Esophagus (tissue), 2 donors: ENCODE measurements around the gene SRSF2. TPM values are rescaled to one million over a fixed set of nuclear protein-coding genes. Genes with fewer than 3 reads are reported as not detected.
A peak's percentile ranks its signal among the peaks of the same experiment; 100 is the strongest.
"Not testable (repeated sequence)": the region's sequence is repeated elsewhere in the genome, so short reads cannot be mapped to it uniquely, and the experiment has no call there.

Experiments used
- H3K27ac ChIP-seq, 2 donors: one replicate each; pipeline ENCODE4 v1.5.1; 2013; ENCODE audit warnings: low read depth in 2 of 2, mild to moderate bottlenecking in 2 of 2, inconsistent platforms in 1 of 2, low read length in 1 of 2, moderate library complexity in 1 of 2
- H3K27me3 ChIP-seq, 2 donors: one replicate each; pipeline ENCODE4 v1.6.1; 2013; ENCODE audit warnings: low read length in 2 of 2, control low read depth in 1 of 2, mild to moderate bottlenecking in 1 of 2; ENCODE audit not compliant: insufficient read depth in 2 of 2, control insufficient read depth in 1 of 2
- H3K36me3 ChIP-seq, 2 donors: one replicate each; pipeline ENCODE4 v1.6.1; 2013; ENCODE audit warnings: low read length in 1 of 2; ENCODE audit not compliant: control insufficient read depth in 2 of 2, insufficient read depth in 2 of 2
- H3K4me1 ChIP-seq, 2 donors: one replicate each; pipeline ENCODE4 v1.6.1; 2013; ENCODE audit warnings: low read length in 1 of 2; ENCODE audit not compliant: control insufficient read depth in 2 of 2, insufficient read depth in 2 of 2
- H3K4me3 ChIP-seq, 2 donors: one replicate each; pipeline ENCODE4 v1.5.1; 2013; ENCODE audit warnings: low read length in 2 of 2, mild to moderate bottlenecking in 2 of 2, low read depth in 1 of 2, moderate library complexity in 1 of 2
- H3K9me3 ChIP-seq, 2 donors: one replicate each; pipeline ENCODE4 v1.6.1; 2013; ENCODE audit warnings: mild to moderate bottlenecking in 2 of 2, low read depth in 1 of 2, low read length in 1 of 2, moderate library complexity in 1 of 2; ENCODE audit not compliant: control insufficient read depth in 2 of 2, insufficient read depth in 1 of 2
- WGBS, 2 donors: extraction: QIAGEN DNeasy Blood & Tissue Kit; methylation state at CpG; one replicate each; pipeline ENCODE4 v1.1.7; 2013; 5-methylcytosine and 5-hydroxymethylcytosine counted together
- polyA plus RNA-seq, 2 donors: library from polyadenylated mRNA; stranded (reverse); fragments of 200-250 nt; gene quantifications; one replicate each; pipeline ENCODE4 v1.2.3, GENCODE V29; 2013
- donor health status: healthy with polysubstance abuse.
- donor health status: Bipolar disorder and iron deficiency.

Gene SRSF2
- polyA plus RNA-seq, 2 donors = 152 to 242 TPM

DNA sequence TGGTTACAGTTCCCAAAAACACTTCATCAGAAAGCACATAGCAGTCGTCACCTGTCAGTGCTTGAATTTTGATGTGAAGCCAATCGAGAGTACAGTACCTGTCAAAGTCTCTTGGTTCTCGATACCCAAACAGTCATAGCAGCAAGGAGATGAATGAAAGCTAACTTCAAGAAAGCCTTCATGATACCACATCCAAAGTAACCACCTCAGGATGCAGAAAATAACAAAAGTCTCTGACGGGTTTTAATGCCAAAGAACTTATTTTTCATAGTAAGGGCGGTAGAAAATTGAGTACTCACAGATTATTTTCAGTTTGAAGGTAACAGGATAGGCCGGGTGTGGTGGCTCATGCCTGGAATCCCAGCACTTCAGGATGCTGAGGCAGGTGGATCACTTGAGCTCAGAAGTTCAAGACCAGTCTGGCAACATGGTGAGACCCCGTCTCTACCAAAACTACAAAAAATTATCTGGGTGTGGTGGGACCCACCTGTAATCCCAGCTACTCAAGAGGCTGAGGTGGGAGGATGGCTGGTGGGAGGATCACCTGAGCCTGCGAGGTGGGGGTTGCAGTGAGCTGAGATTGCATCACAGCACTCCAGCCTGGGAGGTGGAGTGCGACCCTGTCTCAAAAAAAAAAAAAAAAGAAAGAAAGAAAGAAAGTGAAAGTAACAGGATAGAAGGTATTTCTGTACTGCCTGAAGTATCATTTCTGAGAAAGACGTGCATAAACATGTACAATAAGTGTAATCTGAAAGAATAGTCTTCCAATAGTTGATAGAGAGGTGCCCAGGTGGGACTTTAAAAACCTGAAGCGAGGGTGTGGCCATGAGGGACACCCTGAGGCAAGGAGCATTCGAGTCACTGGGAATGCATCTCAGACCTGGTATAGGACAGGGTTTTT lies 16.2 kb upstream of the SRSF2 start:
- H3K4me3 ChIP-seq = peak overlapping the region in 1 of 2 donors; percentile 26

DNA sequence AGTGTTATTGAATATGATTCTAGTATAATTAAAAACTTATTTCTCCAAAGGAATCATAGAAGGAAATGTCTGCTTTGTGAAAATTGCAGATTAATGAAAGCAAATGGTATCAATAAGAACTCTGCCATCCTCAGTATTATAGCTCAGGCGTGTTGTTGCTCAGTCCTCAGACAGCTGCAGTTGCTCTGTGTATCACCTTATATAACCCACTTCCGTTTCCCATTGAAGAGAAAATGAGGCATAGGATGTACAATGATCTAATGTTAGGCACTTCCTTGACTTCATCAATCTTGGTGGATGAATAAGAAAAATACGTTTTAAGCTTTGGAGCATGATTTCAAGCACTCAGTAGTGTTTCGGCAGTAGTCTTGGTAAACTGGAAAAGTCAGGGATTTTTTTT lies 14.9 kb upstream of the SRSF2 start:
- no peaks in the 10 kb centered on the region for H3K4me1 ChIP-seq
- H3K4me3 ChIP-seq = no peak overlapping the region
- no peaks in the 10 kb centered on the region for H3K27me3 ChIP-seq
- no peaks in the 10 kb centered on the region for H3K36me3 ChIP-seq
- H3K27ac ChIP-seq = peak overlapping the region in 1 of 2 donors; percentile 76
- WGBS, 2 donors = 66 to 75% methylated on average over 4 of the region's 4 CpGs
- no peaks in the 10 kb centered on the region for H3K9me3 ChIP-seq

More for the DNA sequence above, 16.2 kb upstream of the SRSF2 start:
- no peaks in the 10 kb centered on the region for H3K27me3 ChIP-seq
- H3K9me3 ChIP-seq = no peaks in the 10 kb centered on the region
- WGBS, 2 donors = 47 to 59% methylated on average over 12 of the region's 12 CpGs
- H3K27ac ChIP-seq = peak overlapping the region; percentile 49 to 87
- H3K4me1 ChIP-seq = no peaks in the 10 kb centered on the region
- H3K36me3 ChIP-seq = no peaks in the 10 kb centered on the region

DNA sequence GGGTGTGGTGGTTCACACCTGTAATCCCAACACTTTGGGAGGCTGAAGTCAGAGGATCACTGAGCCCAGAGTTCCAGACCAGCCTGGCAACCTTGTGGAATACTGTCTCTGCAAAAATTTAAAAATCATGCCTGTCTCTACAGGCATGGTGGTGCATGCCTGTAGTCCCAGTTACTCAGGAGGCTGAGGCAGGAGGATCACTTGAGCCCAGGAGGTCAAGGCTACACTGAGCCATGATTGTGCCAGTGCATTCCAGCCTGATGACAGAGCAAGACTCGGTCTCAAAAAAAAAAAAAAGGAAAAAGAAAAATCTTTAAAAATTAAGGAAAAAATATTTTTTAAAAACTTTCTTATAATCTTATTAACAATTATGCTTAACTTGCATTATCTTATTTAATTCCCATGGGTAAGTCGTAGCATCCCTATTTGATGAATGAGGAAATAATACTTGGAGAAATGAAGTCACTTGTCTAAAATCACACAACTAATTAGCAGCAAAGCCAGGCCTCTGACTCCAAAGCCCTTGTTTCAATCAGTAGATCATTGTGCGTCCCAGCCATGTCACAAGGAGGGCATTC lies 14.4 kb upstream of the SRSF2 start:
- no peak overlapping the region for H3K27ac ChIP-seq
- H3K9me3 ChIP-seq = no peaks in the 10 kb centered on the region
- 89 to 93% methylated on average over 3 of the region's 3 CpGs for WGBS, 2 donors
- H3K36me3 ChIP-seq = no peaks in the 10 kb centered on the region
- no peaks in the 10 kb centered on the region for H3K4me1 ChIP-seq
- no peaks in the 10 kb centered on the region for H3K27me3 ChIP-seq
- no peak overlapping the region for H3K4me3 ChIP-seq

DNA sequence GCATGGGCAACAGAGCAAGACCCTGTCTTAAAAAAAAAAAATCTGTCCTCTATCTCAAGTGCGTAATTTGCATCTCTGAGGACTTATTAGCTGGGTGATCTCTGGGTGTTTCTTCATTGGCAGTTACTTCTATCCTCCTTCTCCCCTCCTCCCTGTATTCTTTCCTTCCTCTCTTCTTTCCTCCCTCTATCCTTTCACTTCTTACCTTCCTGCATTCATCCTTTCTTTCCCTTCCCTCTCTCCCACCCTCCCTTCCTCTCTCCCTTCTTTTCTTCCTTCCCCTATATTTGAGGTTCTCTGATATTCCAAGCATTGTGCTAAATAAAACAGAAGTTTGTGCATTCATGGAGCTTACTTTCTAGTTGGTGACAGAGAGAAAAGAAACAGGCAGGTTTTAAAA lies 11.5 kb upstream of the SRSF2 start:
- H3K27me3 ChIP-seq = no peaks in the 10 kb centered on the region
- no peaks in the 10 kb centered on the region for H3K4me1 ChIP-seq
- H3K36me3 ChIP-seq = peaks cover 4 to 6% of the 10 kb centered on the region in 2 donors
- WGBS, 2 donors = 100% methylated on average over 1 of the region's 1 CpG
- no peak overlapping the region for H3K27ac ChIP-seq
- H3K9me3 ChIP-seq = no peaks in the 10 kb centered on the region
- no peak overlapping the region for H3K4me3 ChIP-seq

DNA sequence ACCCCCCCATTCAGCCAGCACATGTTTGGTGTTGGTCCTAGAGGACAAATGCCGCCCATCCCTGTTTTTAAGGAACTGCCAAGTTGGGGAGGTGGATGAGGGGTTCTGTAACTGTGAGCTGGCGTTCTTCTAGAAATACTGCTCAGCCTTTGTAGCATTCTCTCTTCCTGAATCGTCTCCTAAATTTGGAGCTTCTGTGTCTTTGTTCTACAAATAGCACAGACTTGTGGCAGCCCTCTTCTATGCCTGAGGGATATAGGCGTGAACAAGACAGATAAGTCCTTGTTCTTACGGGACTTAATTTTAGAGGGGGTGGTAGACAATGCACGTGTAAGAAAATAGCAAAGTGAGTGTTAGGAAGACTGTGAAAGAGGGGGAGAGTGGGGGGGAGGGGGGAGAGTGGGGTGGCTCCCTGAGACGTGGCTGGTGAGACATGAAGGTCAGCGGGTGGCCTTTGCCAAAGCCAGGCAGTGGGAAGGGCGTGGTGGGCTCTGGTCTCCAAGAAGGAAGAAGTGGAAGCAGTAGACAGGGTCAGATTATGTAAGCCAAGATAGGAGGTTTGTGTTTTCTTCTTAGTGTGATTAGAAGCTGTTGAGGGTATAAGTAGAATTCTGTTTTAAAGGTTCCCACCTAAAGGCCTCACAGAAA lies 10.7 kb upstream of the SRSF2 start:
- Histone ChIP-seq H3K9me3 (no peaks in the 10 kb centered on the region), H3K27ac (no peak overlapping the region)
- 67 to 74% methylated on average over 9 of the region's 9 CpGs for WGBS, 2 donors

GRCh38 chr17:76745785-76746184 lies 8.7 kb upstream of the SRSF2 start:
- H3K27me3 ChIP-seq, H3K36me3 ChIP-seq, H3K9me3 ChIP-seq, H3K27ac ChIP-seq, H3K4me3 ChIP-seq, H3K4me1 ChIP-seq: not testable (repeated sequence)
- 81 to 91% methylated on average over 6 of the region's 6 CpGs for WGBS, 2 donors

More for the DNA sequence above, 10.7 kb upstream of the SRSF2 start:
- Histone ChIP-seq H3K36me3 (peaks cover 6 to 7% of the 10 kb centered on the region in 2 donors), H3K4me1 (no peaks in the 10 kb centered on the region), H3K27me3 (no peaks in the 10 kb centered on the region), H3K4me3 (no peak overlapping the region)

DNA sequence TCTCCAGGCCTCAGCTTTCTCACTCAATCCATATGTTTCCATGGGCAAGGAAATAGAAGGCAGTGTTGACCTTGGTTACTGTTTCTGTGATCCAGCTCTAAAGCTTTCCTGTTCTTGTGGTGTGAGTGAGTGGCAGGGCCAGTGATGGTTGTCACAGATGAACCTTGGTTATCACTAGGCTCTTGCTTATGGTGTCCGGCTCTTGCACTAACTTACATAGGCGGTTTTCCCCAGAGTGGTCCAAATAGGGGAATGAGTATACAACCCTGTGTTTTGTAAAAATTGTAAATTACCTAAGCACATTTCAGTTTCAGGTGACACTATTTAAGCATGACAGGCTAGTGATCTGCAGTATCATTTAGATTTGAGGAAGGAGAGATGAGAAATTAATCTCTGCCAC lies 7.6 kb upstream of the SRSF2 start:
- peaks cover 7 to 8% of the 10 kb centered on the region in 2 donors for H3K36me3 ChIP-seq

GRCh38 chr17:76742958-76743357 lies 5.8 kb upstream of the SRSF2 start:
- Histone ChIP-seq H3K4me3 (no peak overlapping the region), H3K4me1 (no peaks in the 10 kb centered on the region), H3K27ac (no peak overlapping the region), H3K9me3 (no peaks in the 10 kb centered on the region), H3K27me3 (no peaks in the 10 kb centered on the region), H3K36me3 (peaks cover 7 to 8% of the 10 kb centered on the region in 2 donors)

More for the DNA sequence above, 7.6 kb upstream of the SRSF2 start:
- Histone ChIP-seq H3K27me3 (no peaks in the 10 kb centered on the region), H3K4me3 (no peak overlapping the region), H3K27ac (no peak overlapping the region), H3K4me1 (no peaks in the 10 kb centered on the region), H3K9me3 (no peaks in the 10 kb centered on the region)
- WGBS, 2 donors = 91 to 96% methylated on average over 2 of the region's 2 CpGs

GRCh38 chr17:76740329-76741118 lies 3.4 kb upstream of the SRSF2 start:
- Histone ChIP-seq H3K27ac (no peak overlapping the region), H3K27me3 (no peaks in the 10 kb centered on the region), H3K9me3 (no peaks in the 10 kb centered on the region), H3K4me1 (no peaks in the 10 kb centered on the region), H3K36me3 (peaks cover 7 to 8% of the 10 kb centered on the region in 2 donors), H3K4me3 (no peak overlapping the region)
- 63 to 73% methylated on average over 5 of the region's 5 CpGs for WGBS, 2 donors
